Stimulated activated CD8-positive, alpha-beta memory T cell treated with anti-CD3 and anti-CD28 coated beads, Interleukin-15, amount 100 ng/mL, for 4 hours (primary cell): ENCODE data around the gene OIT3.

Source experiments
- DNase-seq, 2 donors: peaks; one replicate each; pipeline ENCODE4 v3.0.0-alpha.2; 2020; ENCODE audit warnings: low read depth in 2 of 2

The OIT3 gene

GRCh38 chr10:72952189-72952588, 58.6 kb downstream of the OIT3 start:
- DNase-seq, result no peak

GRCh38 chr10:72952642-72953158, 59.2 kb downstream of the OIT3 start:
- no peak for DNase-seq

GRCh38 chr10:72953687-72954086, 60.1 kb downstream of the OIT3 start:
- DNase-seq, result no peak

GRCh38 chr10:72954230-72954595, 60.7 kb downstream of the OIT3 start:
- no peak for DNase-seq

- DNase-seq, result no peak
Measured at GRCh38 chr10:72954596-72955554, 61.3 kb downstream of the OIT3 start, which contains the start of gene PLA2G12B. PLA2G12B (minus strand) TSS chr10:72954806; CDS start chr10:72954685, 121 bp downstream.

GRCh38 chr10:72956001-72956400, 62.5 kb downstream of the OIT3 start:
- no peak for DNase-seq

GRCh38 chr10:72976886-72977285, 83.3 kb downstream of the OIT3 start:
- DNase-seq, result no peak

GRCh38 chr10:72979709-72980108, 86.2 kb downstream of the OIT3 start:
- no peak for DNase-seq

GRCh38 chr10:72980348-72980747, 86.8 kb downstream of the OIT3 start:
- no peak for DNase-seq

- no peak for DNase-seq
Measured at GRCh38 chr10:72981028-72981881, 87.7 kb downstream of the OIT3 start.

- no peak for DNase-seq
Measured at GRCh38 chr10:72981882-72982529, 88.5 kb downstream of the OIT3 start.
